GM12864 (cell line): ENCODE data around the gene GNAQ.

ENCODE experiments used
- DNase-seq: peaks from one replicate; pipeline ENCODE4 v3.0.0-alpha.2; 2011; ENCODE audit warnings: low read depth
- H3K4me3 ChIP-seq: 2 replicates; pipeline ENCODE4 v1.5.1; 2011; ENCODE audit warnings: mild to moderate bottlenecking, low read depth, low read length, control low read depth
- CTCF ChIP-seq: IDR thresholded peaks from 2 replicates; pipeline ENCODE4 v1.5.1; 2011; ENCODE audit warnings: low read depth, mild to moderate bottlenecking, moderate library complexity, low read length, control low read depth, inconsistent platforms; ENCODE audit errors: missing control alignments

Gene GNAQ

GRCh38 chr9:78031893-78032729 lies 500 bp upstream of the GNAQ start:
- DNase-seq: no peak
- no peak for TF ChIP-seq CTCF

DNA sequence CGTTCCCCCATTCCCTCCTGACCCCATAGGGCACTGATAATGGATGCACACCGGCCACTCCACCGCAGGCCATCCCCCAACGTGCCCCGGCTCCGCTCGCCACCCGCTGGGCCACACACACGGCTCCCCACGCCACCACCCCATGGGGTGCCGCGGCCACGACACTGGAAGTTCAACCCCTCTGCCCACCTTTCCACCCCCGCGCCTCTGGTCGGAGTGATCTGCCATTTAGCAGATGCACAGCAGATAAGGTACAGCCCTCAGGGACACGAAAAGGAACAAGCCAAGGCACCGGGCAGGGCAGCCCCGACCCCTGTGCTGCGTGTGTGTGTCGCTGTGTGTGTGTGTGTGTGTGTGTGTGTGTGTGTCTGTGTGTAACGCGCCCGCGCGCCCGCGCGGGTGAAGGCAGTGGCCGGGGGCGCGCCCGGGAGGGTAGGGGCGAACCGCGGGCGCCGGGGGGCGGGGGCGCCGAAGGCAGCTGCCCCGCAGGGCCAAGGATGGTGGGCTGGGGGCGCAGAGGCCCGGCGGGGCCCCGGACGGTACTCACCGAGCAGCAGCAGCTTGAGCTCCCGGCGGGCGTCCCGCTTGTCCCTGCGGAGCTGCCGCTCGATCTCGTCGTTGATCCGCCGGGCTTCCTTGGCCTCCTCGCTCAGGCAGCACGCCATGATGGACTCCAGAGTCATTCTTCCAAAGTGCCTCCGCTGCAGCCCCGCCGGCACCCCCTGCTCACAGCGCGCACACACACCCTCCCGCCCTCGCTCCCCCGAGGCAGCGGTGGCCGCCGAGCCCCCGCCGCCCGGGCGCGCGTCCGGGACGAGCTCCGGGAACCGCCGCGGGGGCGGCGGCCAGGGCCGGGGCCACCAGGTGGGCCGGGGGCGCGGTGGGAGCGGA lies 813 bp downstream of the GNAQ start:
- no peak for TF ChIP-seq CTCF
- DNase-seq: no peak
- no peak overlapping the region for H3K4me3 ChIP-seq

More at GRCh38 chr9:78031893-78032729, 500 bp upstream of the GNAQ start:
- no peak overlapping the region; the same call in 1 of the 2 replicates for H3K4me3 ChIP-seq

DNA sequence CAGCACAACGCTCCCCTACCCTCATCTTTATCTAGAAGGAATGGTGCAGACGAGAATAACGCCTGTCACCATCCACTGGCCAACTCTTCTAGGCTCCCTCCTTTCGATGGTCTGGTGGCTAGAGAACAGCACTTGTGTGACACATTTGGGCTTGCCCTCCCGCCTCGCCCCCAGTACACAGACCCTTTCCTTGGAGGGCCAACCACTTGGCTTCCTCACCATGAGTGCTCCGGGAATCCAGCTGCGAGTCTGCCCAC lies 1.4 kb downstream of the GNAQ start:
- H3K4me3 ChIP-seq: no peak overlapping the region
- no peak for TF ChIP-seq CTCF
- no peak for DNase-seq

DNA sequence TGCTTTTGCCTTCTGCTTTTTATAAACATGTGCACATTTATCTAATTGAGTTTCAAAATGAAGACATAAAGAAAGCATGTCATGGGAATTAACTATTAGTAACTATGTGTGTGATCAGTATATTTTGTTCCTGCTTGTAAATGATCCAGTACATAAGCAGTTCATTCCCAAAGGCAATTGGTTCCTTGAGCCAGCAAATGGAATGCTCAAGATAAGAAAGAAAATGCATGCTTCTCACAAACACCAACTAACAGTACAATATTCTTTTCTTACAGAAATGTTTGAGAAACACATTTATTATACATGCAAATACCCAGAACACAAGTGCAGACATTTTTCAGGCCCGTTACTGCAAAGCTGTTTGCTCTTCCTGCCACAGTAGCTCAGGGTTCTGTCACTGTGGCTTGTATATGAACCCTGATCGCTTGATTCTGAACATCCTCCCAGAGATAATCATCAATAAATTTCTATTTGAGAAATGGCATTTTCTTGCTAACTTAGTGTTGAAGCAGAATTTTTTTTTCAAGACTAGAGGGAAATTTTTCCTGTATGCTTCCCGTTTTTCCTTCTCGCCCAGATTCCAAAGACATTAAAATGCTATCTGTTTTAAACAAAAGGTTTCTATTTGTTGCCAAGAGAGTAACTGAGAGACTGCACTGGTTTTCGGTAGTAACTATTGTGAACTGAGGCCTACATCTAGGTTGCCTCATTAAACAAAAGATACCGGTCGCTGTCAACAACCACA lies 1.9 kb downstream of the GNAQ start:
- DNase-seq: no peak
- no peak overlapping the region for H3K4me3 ChIP-seq
- no peak for TF ChIP-seq CTCF

DNA sequence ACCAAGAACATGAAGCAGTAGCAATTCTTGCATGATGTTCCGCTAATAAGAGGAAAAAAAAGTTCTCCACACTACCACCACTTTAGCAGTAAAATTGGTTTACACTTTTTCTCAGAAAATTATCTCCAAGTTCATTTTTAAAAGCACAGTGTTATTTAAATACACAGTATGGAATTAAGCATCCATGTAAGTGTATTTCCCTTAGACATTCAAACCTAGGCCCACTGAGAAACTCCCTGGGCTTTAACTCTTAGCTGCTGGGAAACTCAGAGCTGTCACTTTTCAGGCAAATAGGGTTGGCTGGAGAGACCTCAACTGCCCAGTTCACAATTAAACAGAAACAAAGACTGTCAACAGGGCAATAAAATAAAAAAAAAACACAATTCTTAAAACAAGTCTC lies 2.7 kb downstream of the GNAQ start:
- H3K4me3 ChIP-seq: no peak overlapping the region
- no peak for DNase-seq
- no peak for TF ChIP-seq CTCF

GRCh38 chr9:78026947-78027346 lies 4.7 kb downstream of the GNAQ start:
- no peak for DNase-seq
- TF ChIP-seq CTCF: no peak
- H3K4me3 ChIP-seq: no peak overlapping the region
